Measurements from ENCODE around the gene KCNN3. TPM values are rescaled to one million over a fixed set of nuclear protein-coding genes. Genes with fewer than 3 reads are reported as not detected.

KCNN3 gene
- total RNA-seq, 2 donors from 2014 or later = 3.9 to 4.4 TPM

DNA sequence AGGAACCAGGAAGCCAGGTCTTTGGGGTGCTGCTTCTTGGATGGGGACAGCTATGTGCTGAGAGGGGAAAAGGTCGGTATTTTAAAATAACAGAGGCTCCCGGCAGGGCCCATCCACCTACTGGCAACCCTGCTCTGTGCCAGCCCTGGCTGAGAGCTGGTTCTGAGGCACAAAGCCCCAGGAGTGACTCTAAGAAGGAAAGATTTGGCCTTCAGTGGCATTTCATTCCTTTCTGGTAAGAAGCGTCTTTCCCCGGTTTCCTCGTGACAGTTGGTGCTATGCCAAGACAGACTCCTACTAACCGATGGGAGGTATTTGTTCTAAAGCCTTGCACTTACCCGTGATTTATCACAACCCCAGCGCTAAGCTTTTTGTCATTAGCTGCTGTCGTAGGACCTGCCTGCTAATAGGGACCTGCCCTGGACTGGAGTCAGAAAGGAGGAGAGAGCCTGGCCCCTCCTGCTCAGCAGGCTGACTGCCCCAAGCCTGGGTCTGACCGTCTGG lies 139.0 kb downstream of the KCNN3 start:
- Histone ChIP-seq H3K4me1 (peaks cover 0 to 59% of the 10 kb centered on the region in 2 donors), H3K4me3 (no peak overlapping the region), H3K27me3 (no peaks in the 10 kb centered on the region), H3K36me3 (no peaks in the 10 kb centered on the region), H3K9me3 (no peaks in the 10 kb centered on the region), H3K27ac (peak overlapping the region; percentile 63 to 72)
- TF ChIP-seq, protein P1, sequence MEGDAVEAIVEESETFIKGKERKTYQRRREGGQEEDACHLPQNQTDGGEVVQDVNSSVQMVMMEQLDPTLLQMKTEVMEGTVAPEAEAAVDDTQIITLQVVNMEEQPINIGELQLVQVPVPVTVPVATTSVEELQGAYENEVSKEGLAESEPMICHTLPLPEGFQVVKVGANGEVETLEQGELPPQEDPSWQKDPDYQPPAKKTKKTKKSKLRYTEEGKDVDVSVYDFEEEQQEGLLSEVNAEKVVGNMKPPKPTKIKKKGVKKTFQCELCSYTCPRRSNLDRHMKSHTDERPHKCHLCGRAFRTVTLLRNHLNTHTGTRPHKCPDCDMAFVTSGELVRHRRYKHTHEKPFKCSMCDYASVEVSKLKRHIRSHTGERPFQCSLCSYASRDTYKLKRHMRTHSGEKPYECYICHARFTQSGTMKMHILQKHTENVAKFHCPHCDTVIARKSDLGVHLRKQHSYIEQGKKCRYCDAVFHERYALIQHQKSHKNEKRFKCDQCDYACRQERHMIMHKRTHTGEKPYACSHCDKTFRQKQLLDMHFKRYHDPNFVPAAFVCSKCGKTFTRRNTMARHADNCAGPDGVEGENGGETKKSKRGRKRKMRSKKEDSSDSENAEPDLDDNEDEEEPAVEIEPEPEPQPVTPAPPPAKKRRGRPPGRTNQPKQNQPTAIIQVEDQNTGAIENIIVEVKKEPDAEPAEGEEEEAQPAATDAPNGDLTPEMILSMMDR (IDR thresholded peaks at IDR 0.05) = no peak
- no peak for DNase-seq (ENCODE audit: low spot score)

DNA sequence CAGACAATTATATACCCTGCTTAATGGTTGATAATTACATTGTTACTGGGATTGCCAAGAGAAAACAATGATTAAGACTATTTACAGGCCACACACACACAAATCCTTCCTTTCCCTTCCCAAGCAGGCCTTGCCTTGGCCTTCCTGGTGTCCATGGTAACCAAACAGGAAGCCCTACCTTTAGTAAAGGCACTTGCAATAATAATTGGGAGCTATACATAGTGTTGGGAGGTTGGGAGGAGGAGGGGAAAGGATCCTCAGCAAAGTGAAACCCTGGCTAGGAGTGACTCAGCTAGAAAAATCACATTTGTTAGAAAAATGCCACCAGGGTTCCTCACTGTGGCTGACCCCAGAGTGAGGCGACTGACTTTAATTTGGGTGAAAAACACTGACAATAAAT lies 139.8 kb downstream of the KCNN3 start:
- TF ChIP-seq, protein P1 (IDR thresholded peaks at IDR 0.05) = no peak
- no peaks in the 10 kb centered on the region for H3K27me3 ChIP-seq
- H3K27ac ChIP-seq = peak overlapping the region; percentile 63 to 72
- H3K4me1 ChIP-seq = peaks cover 0 to 59% of the 10 kb centered on the region in 2 donors
- no peak for DNase-seq (ENCODE audit: low spot score)
- H3K9me3 ChIP-seq = no peaks in the 10 kb centered on the region
- no peak overlapping the region for H3K4me3 ChIP-seq
- no peaks in the 10 kb centered on the region for H3K36me3 ChIP-seq

DNA sequence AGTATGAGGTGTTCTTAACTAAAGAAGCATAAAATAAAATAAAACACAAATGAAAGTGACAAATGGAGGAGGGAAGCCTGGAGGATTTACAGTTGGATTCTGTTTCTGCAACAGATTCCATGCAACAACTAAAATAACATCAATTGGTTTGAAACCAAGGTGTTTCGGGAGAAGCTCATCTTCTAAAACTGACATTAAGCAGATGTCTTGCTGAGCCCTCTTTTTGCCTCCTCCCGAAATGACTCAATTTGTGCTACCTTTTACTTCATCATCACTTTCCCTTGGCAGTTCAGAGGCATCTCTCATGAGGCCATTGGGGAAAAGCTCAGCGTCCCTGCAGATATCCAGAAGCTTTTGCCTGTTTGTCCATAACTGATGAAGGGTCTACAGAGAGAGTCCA lies 140.5 kb downstream of the KCNN3 start:
- Histone ChIP-seq H3K36me3 (no peaks in the 10 kb centered on the region), H3K27ac (peak overlapping the region in 1 of 2 donors; percentile 26)

DNA sequence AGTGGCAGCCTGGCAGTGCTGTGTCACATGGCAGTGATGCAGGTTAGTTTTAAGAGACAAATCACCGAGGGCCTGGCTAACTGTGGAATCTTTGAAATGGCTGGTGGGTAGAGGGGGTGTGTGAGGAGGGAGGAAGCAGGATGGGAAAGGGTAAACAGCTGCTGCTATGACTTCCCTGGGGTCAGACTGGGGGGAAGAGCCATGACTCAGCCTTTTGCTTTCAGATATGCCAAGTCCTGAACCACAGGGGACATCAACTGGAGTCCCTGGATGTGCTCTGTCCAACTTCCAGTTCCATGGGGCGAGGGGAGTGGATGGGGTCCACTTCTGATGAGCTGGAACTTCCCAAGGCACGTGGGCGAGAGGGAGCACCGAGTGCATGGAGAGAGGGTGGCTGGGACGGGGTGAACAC lies 141.0 kb downstream of the KCNN3 start:
- no peak overlapping the region for H3K4me3 ChIP-seq
- no peaks in the 10 kb centered on the region for H3K9me3 ChIP-seq
- H3K36me3 ChIP-seq = no peaks in the 10 kb centered on the region
- DNase-seq (ENCODE audit: low spot score) = no peak
- peak overlapping the region in 1 of 2 donors; percentile 26 for H3K27ac ChIP-seq
- TF ChIP-seq, protein P1 (IDR thresholded peaks at IDR 0.05) = no peak
- H3K4me1 ChIP-seq = peaks cover 0 to 59% of the 10 kb centered on the region in 2 donors
- H3K27me3 ChIP-seq = no peaks in the 10 kb centered on the region

More for the DNA sequence above, 140.5 kb downstream of the KCNN3 start:
- Histone ChIP-seq H3K27me3 (no peaks in the 10 kb centered on the region), H3K4me1 (peaks cover 0 to 59% of the 10 kb centered on the region in 2 donors), H3K9me3 (no peaks in the 10 kb centered on the region), H3K4me3 (no peak overlapping the region)
- TF ChIP-seq, protein P1 (IDR thresholded peaks at IDR 0.05) = no peak
- no peak for DNase-seq (ENCODE audit: low spot score)

DNA sequence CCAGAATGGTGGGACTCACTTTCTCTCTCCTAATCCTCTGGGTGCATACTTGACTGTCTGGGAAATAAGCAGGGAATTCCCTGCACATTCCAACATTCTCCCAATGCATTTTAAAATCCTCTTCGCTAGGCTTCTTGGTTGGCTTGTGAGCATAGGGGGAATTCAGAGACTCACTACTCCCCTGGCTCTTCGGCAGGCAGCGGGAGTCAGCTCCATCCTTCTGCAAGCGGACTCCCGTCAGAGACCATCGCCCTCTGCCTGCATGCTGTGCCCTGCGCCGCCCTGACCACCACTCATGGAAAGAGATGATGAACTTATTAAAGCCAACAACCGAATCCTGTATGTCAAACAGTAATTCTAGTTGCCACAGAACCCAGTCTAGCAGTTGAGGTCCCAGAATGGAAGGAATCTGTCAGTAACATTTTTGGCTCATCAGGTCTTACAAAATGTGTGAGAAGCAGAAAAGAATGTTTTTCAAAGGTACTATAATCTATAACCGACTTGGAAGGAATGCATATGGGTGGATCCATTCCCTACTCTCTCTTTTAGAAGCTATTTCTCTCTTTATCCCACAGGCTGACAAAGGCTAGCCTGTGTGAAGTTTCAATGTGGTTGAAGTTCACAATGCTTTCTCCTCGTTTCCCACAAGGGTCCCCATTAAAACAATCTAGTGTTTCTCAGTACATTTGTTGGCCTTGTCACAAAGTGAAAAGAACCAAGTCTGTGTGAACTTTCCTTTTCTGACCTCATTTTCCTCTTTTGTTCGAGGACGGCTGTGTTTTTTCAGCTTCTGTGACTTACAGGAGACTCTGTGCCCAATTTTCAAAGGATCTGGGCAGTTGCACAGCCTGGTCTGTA lies 143.0 kb downstream of the KCNN3 start:
- Histone ChIP-seq H3K4me3 (peak overlapping the region in 1 of 2 donors; percentile 14), H3K36me3 (no peaks in the 10 kb centered on the region), H3K27me3 (no peaks in the 10 kb centered on the region), H3K9me3 (no peaks in the 10 kb centered on the region), H3K4me1 (peaks cover 0 to 54% of the 10 kb centered on the region in 2 donors), H3K27ac (no peak overlapping the region)
- no peak for DNase-seq (ENCODE audit: low spot score)
- TF ChIP-seq, protein P1 (IDR thresholded peaks at IDR 0.05) = no peak
